Caco-2 (cell line): Measurements from ENCODE around the gene FIP1L1. TPM values are rescaled to one million over a fixed set of nuclear protein-coding genes. Genes with fewer than 3 reads are reported as not detected.

Source experiments
- BruUV-seq: library from RNA; stranded (reverse); fragments of 400-500 nt; replicated peaks from 2 replicates; lab custom pipeline; 2021; lab: Mats Ljungman, UMichigan
- CTCF ChIA-PET: fragments of 300-600 bp; sonication (Branson Sonifier 250); formaldehyde crosslinking; loops from one replicate; lab custom pipeline; 2022; ENCODE audit warnings: antibody characterized with exemption; lab: Charles Lee
- POLR2A ChIA-PET: fragments of 300-600 bp; sonication (Branson Sonifier 250); formaldehyde crosslinking; loops from one replicate; lab custom pipeline; 2022; ENCODE audit warnings: antibody characterized with exemption; lab: Charles Lee
- DNase-seq, 2 experiments: peaks; one replicate each; pipeline versions ENCODE4 v3.0.0 to v3.0.0-alpha.2; 2020 to 2022
- H3K27me3 ChIP-seq: replicated peaks from 2 replicates; pipeline ENCODE4 v1.6.0; 2011; ENCODE audit warnings: low read length; ENCODE audit not compliant: control insufficient read depth, insufficient read depth
- H3K36me3 ChIP-seq: 2 replicates; pipeline ENCODE4 v1.5.1; 2011; ENCODE audit warnings: low read length; ENCODE audit not compliant: control insufficient read depth, insufficient read depth
- H3K4me1 ChIP-seq: fragments of 250-450 bp; sonication (Bioruptor Pico); 2 replicates; pipeline ENCODE4 v1.5.1; 2020; ENCODE audit warnings: mild to moderate bottlenecking
- H3K4me3 ChIP-seq: 2 replicates; pipeline ENCODE4 v1.5.1; 2011; ENCODE audit warnings: low read depth, mild to moderate bottlenecking, control low read depth, low read length
- H3K9me3 ChIP-seq: fragments of 250-450 bp; sonication (Bioruptor Pico); 2 replicates; pipeline ENCODE4 v1.5.1; 2020; ENCODE audit warnings: mild to moderate bottlenecking, moderate library complexity
- H3K27ac Mint-ChIP-seq: one replicate; pipeline ENCODE4 v1.8.0; 2022; ENCODE audit warnings: mixed read lengths; ENCODE audit not compliant: unreplicated experiment
- H3K27me3 Mint-ChIP-seq: one replicate; pipeline ENCODE4 v1.8.0; 2022; ENCODE audit warnings: mixed read lengths; ENCODE audit not compliant: insufficient read depth, unreplicated experiment
- H3K36me3 Mint-ChIP-seq: one replicate; pipeline ENCODE4 v1.8.0; 2022; ENCODE audit warnings: mild to moderate bottlenecking, mixed read lengths; ENCODE audit not compliant: insufficient read depth, unreplicated experiment
- H3K4me1 Mint-ChIP-seq: one replicate; pipeline ENCODE4 v1.8.0; 2022; ENCODE audit warnings: low read depth, mixed read lengths; ENCODE audit not compliant: unreplicated experiment
- H3K4me3 Mint-ChIP-seq: one replicate; pipeline ENCODE4 v1.8.0; 2022; ENCODE audit warnings: mild to moderate bottlenecking, moderate library complexity, mixed read lengths; ENCODE audit not compliant: unreplicated experiment
- H3K9me3 Mint-ChIP-seq: one replicate; pipeline ENCODE4 v1.8.0; 2022; ENCODE audit warnings: mixed read lengths; ENCODE audit not compliant: unreplicated experiment
- CTCF ChIP-seq, 2 experiments: fragments of 200-600 bp in 1 of 2; IDR thresholded peaks; 1 replicate in 1 of 2; 2 replicates in 1 of 2; pipeline versions ENCODE4 v1.5.1 to v1.8.0; 2011 to 2022; ENCODE audit warnings: antibody characterized with exemption in 1 of 2, control low read depth in 1 of 2, inconsistent platforms in 1 of 2, low read depth in 1 of 2, low read length in 1 of 2, mild to moderate bottlenecking in 1 of 2, moderate library complexity in 1 of 2; ENCODE audit not compliant: insufficient read depth in 1 of 2, severe bottlenecking in 1 of 2, unreplicated experiment in 1 of 2
- intact Hi-C: fragments of 100-400 bp; cut with micrococcal nuclease; formaldehyde crosslinking; loops from one replicate; pipeline ENCODE4 v1.10.0; 2022; ENCODE audit not compliant: unreplicated experiment
- total RNA-seq: library from RNA; stranded (reverse); gene quantifications from 2 replicates; pipeline ENCODE4 v1.2.3, GENCODE V29; 2022

Gene FIP1L1
- total RNA-seq, 1 experiment from 2014 or later: 62.5 TPM

- Histone ChIP-seq H3K27me3 (no peaks in the 10 kb centered on the region), H3K4me1 (no peaks in the 10 kb centered on the region), H3K36me3 (peaks cover 2% of the 10 kb centered on the region; the same call in 1 of the 2 replicates), H3K9me3 (no peaks in the 10 kb centered on the region), H3K4me3 (no peak overlapping the region)
- POLR2A ChIA-PET: no interaction called here
- BruUV-seq: no TSS peak
- TF ChIP-seq CTCF (IDR thresholded peaks at IDR 0.05; ENCODE audit: insufficient read depth in 1 of 2, low read depth in 1 of 2, low read length in 1 of 2, severe bottlenecking in 1 of 2, unreplicated experiment in 1 of 2): no peak
- intact Hi-C loops: no loop called here
- Mint-ChIP-seq H3K4me1 (peaks cover 4% of the 10 kb centered on the region), H3K27ac (no peak overlapping the region), H3K36me3 (peaks cover 18% of the 10 kb centered on the region), H3K9me3 (no peaks in the 10 kb centered on the region), H3K27me3 (no peaks in the 10 kb centered on the region), H3K4me3 (no peak overlapping the region)
- CTCF ChIA-PET: no interaction called here
- no peak for DNase-seq
Measured at GRCh38 chr4:53424280-53424679, 46.8 kb downstream of the FIP1L1 start.

GRCh38 chr4:53427366-53427765 is 49.9 kb downstream of the FIP1L1 start:
- H3K36me3 ChIP-seq: peaks cover 2% of the 10 kb centered on the region; the same call in 1 of the 2 replicates
- H3K4me1 ChIP-seq: no peaks in the 10 kb centered on the region; the same call in 1 of the 2 replicates
- no peak overlapping the region for H3K27ac Mint-ChIP-seq
- intact Hi-C loops: no loop called here
- H3K4me3 Mint-ChIP-seq: no peak overlapping the region
- H3K9me3 ChIP-seq: no peaks in the 10 kb centered on the region
- H3K27me3 ChIP-seq: no peaks in the 10 kb centered on the region
- CTCF ChIA-PET: no interaction called here
- POLR2A ChIA-PET: no interaction called here
- peaks cover 4% of the 10 kb centered on the region for H3K4me1 Mint-ChIP-seq
- H3K36me3 Mint-ChIP-seq: peaks cover 38% of the 10 kb centered on the region
- BruUV-seq: no TSS peak
- H3K4me3 ChIP-seq: no peak overlapping the region
- TF ChIP-seq CTCF (IDR thresholded peaks at IDR 0.05; ENCODE audit: insufficient read depth in 1 of 2, low read depth in 1 of 2, low read length in 1 of 2, severe bottlenecking in 1 of 2, unreplicated experiment in 1 of 2): no peak
- H3K27me3 Mint-ChIP-seq: no peaks in the 10 kb centered on the region
- no peak for DNase-seq
- no peaks in the 10 kb centered on the region for H3K9me3 Mint-ChIP-seq

GRCh38 chr4:53431052-53431451 is 53.6 kb downstream of the FIP1L1 start:
- ChIA-PET CTCF (no interaction called here), POLR2A (no interaction called here)
- no peak for TF ChIP-seq CTCF (IDR thresholded peaks at IDR 0.05; ENCODE audit: insufficient read depth in 1 of 2, low read depth in 1 of 2, low read length in 1 of 2, severe bottlenecking in 1 of 2, unreplicated experiment in 1 of 2)

More at GRCh38 chr4:53431052-53431451, 53.6 kb downstream of the FIP1L1 start:
- Histone ChIP-seq H3K27me3 (no peaks in the 10 kb centered on the region), H3K4me1 (no peaks in the 10 kb centered on the region; the same call in 1 of the 2 replicates), H3K36me3 (peaks cover 2% of the 10 kb centered on the region; the same call in 1 of the 2 replicates), H3K9me3 (no peaks in the 10 kb centered on the region), H3K4me3 (no peak overlapping the region)
- no peak overlapping the region for H3K4me3 Mint-ChIP-seq
- intact Hi-C loops: no loop called here
- no peak for DNase-seq
- no peak overlapping the region for H3K27ac Mint-ChIP-seq
- no TSS peak for BruUV-seq
- no peaks in the 10 kb centered on the region for H3K9me3 Mint-ChIP-seq
- peaks cover 4% of the 10 kb centered on the region for H3K4me1 Mint-ChIP-seq
- peaks cover 51% of the 10 kb centered on the region for H3K36me3 Mint-ChIP-seq
- no peaks in the 10 kb centered on the region for H3K27me3 Mint-ChIP-seq
